Thyroid gland (tissue), 4 donors: Measurements from ENCODE around the gene MRPS5. TPM values are rescaled to one million over a fixed set of nuclear protein-coding genes. Genes with fewer than 3 reads are reported as not detected.
"Not testable (repeated sequence)": the region's sequence is repeated elsewhere in the genome, so short reads cannot be mapped to it uniquely, and the experiment has no call there.

Source experiments
- DNase-seq, 2 donors: peaks; one replicate each; pipeline ENCODE4 v3.0.0-alpha.2; 2019
- H3K27ac ChIP-seq, 3 donors: fragments of 200-600 bp; sonication (generic); 1 replicate in 2 of 3; 2 replicates in 1 of 3; pipeline ENCODE4 v1.5.1; 2016 to 2019; ENCODE audit warnings: mild to moderate bottlenecking in 1 of 3, moderate library complexity in 1 of 3
- H3K27me3 ChIP-seq: fragments of 200-600 bp; sonication (generic); one replicate; pipeline ENCODE4 v1.5.1; 2019
- H3K36me3 ChIP-seq, 2 donors: fragments of 200-600 bp; sonication (generic); one replicate each; pipeline ENCODE4 v1.5.1; 2016 to 2019
- H3K4me1 ChIP-seq, 2 donors: fragments of 200-600 bp; sonication (generic); one replicate each; pipeline ENCODE4 v1.5.1; 2017 to 2019
- H3K4me3 ChIP-seq, 3 donors: fragments of 200-600 bp; sonication (generic); replicated peaks in 1 of 3; 1 replicate in 2 of 3; 2 replicates in 1 of 3; pipeline ENCODE4 v1.5.1; 2016; ENCODE audit warnings: mild to moderate bottlenecking in 1 of 3
- H3K9me3 ChIP-seq: fragments of 200-600 bp; sonication (generic); one replicate; pipeline ENCODE4 v1.5.1; 2017
- POLR2A ChIP-seq, 2 donors: fragments of 450-650 bp; IDR thresholded peaks; one replicate each; pipeline ENCODE4 v1.6.1; 2017; ENCODE audit warnings: antibody characterized with exemption in 2 of 2, mild to moderate bottlenecking in 2 of 2, moderate library complexity in 1 of 2
- WGBS, 2 donors: methylation state at CpG; one replicate each; pipeline ENCODE4 v1.1.5; 2017; 5-methylcytosine and 5-hydroxymethylcytosine counted together
- intact Hi-C: fragments of 100-400 bp; cut with DNase I; formaldehyde crosslinking; loops from one replicate; pipeline ENCODE4 v1.15.1; 2023
- total RNA-seq, 4 donors: library from RNA; depleted of rRNA; stranded (reverse); fragments of >200 nt; gene quantifications; one replicate each; pipeline ENCODE4 v1.2.3, GENCODE V29; 2016
- TF ChIP-seq, protein P1 (sequence below), 6 experiments: fragments of 200-600 bp in 3 of 6; fragments of 450-650 bp in 3 of 6; sonication (generic) in 3 of 6; IDR thresholded peaks; one replicate each; pipeline ENCODE4 v1.5.1; 2016 to 2019; ENCODE audit warnings: antibody characterized with exemption in 6 of 6, mild to moderate bottlenecking in 2 of 6, inconsistent platforms in 1 of 6, moderate library complexity in 1 of 6

Gene MRPS5
- total RNA-seq, 4 donors from 2014 or later, result 50.8 to 58.7 (median 54.9) TPM

GRCh38 chr2:95041060-95041823 is 80.4 kb downstream of the MRPS5 start:
- no peak for TF ChIP-seq POLR2A (IDR thresholded peaks at IDR 0.05)
- TF ChIP-seq, protein P1, sequence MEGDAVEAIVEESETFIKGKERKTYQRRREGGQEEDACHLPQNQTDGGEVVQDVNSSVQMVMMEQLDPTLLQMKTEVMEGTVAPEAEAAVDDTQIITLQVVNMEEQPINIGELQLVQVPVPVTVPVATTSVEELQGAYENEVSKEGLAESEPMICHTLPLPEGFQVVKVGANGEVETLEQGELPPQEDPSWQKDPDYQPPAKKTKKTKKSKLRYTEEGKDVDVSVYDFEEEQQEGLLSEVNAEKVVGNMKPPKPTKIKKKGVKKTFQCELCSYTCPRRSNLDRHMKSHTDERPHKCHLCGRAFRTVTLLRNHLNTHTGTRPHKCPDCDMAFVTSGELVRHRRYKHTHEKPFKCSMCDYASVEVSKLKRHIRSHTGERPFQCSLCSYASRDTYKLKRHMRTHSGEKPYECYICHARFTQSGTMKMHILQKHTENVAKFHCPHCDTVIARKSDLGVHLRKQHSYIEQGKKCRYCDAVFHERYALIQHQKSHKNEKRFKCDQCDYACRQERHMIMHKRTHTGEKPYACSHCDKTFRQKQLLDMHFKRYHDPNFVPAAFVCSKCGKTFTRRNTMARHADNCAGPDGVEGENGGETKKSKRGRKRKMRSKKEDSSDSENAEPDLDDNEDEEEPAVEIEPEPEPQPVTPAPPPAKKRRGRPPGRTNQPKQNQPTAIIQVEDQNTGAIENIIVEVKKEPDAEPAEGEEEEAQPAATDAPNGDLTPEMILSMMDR (IDR thresholded peaks at IDR 0.05), result no peak
- intact Hi-C loops, result no loop called here
- 73 to 82% methylated on average over 10 of the region's 10 CpGs for WGBS, 2 donors
- peak; percentile 50 to 51 for DNase-seq
- Histone ChIP-seq H3K4me3 (no peak overlapping the region), H3K27me3 (no peaks in the 10 kb centered on the region), H3K9me3 (no peaks in the 10 kb centered on the region), H3K27ac (no peak overlapping the region), H3K4me1 (peaks cover 12% of the 10 kb centered on the region in 2 donors), H3K36me3 (no peaks in the 10 kb centered on the region)

DNA sequence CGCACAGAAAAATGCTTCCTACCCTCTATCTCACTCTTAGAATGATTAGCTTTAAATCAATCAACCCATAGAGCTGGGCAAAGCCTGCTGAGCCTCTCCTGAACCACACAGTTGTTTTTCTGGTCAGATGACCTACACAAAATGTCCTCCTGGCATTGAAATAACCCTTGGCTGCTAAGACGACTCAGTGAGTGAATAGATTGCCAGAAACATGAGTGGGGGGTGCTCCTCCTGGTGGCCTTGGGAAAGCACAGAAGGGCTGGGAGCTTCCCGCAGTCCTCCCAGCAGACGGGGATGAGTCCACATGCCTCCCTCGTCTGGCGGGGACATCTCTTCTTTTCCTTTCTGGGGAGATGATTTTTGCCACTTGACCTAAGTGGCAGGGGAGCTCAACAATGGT is 81.2 kb downstream of the MRPS5 start:
- WGBS, 2 donors, result 56 to 80% methylated on average over 6 of the region's 6 CpGs
- TF ChIP-seq, protein P1 (IDR thresholded peaks at IDR 0.05), result no peak
- TF ChIP-seq POLR2A (IDR thresholded peaks at IDR 0.05), result no peak
- Histone ChIP-seq H3K9me3 (no peaks in the 10 kb centered on the region), H3K27ac (no peak overlapping the region), H3K36me3 (no peaks in the 10 kb centered on the region), H3K4me3 (no peak overlapping the region), H3K27me3 (no peaks in the 10 kb centered on the region), H3K4me1 (peaks cover 12% of the 10 kb centered on the region in 2 donors)
- intact Hi-C loops, result no loop called here
- no peak for DNase-seq

- WGBS, 2 donors, result 88 to 94% methylated on average over 6 of the region's 6 CpGs
- H3K4me1 ChIP-seq, result peaks cover 12% of the 10 kb centered on the region in 2 donors
- no peak overlapping the region for H3K27ac ChIP-seq
- intact Hi-C loops, result no loop called here
- DNase-seq, result no peak
- TF ChIP-seq POLR2A (IDR thresholded peaks at IDR 0.05), result no peak
- TF ChIP-seq, protein P1 (IDR thresholded peaks at IDR 0.05), result no peak
- no peaks in the 10 kb centered on the region for H3K27me3 ChIP-seq
- H3K4me3 ChIP-seq, result no peak overlapping the region
- no peaks in the 10 kb centered on the region for H3K9me3 ChIP-seq
- no peaks in the 10 kb centered on the region for H3K36me3 ChIP-seq
Measured at GRCh38 chr2:95039978-95040377, 81.6 kb downstream of the MRPS5 start.

GRCh38 chr2:95039363-95039762 is 82.2 kb downstream of the MRPS5 start:
- TF ChIP-seq, protein P1 (IDR thresholded peaks at IDR 0.05), result no peak
- TF ChIP-seq POLR2A (IDR thresholded peaks at IDR 0.05), result no peak
- Histone ChIP-seq H3K27ac (no peak overlapping the region), H3K4me3 (no peak overlapping the region), H3K36me3 (no peaks in the 10 kb centered on the region), H3K9me3 (no peaks in the 10 kb centered on the region), H3K4me1 (peaks cover 12% of the 10 kb centered on the region in 2 donors), H3K27me3 (no peaks in the 10 kb centered on the region)
- DNase-seq, result no peak
- 89 to 91% methylated on average over 1 of the region's 1 CpG for WGBS, 2 donors
- intact Hi-C loops, result no loop called here

DNA sequence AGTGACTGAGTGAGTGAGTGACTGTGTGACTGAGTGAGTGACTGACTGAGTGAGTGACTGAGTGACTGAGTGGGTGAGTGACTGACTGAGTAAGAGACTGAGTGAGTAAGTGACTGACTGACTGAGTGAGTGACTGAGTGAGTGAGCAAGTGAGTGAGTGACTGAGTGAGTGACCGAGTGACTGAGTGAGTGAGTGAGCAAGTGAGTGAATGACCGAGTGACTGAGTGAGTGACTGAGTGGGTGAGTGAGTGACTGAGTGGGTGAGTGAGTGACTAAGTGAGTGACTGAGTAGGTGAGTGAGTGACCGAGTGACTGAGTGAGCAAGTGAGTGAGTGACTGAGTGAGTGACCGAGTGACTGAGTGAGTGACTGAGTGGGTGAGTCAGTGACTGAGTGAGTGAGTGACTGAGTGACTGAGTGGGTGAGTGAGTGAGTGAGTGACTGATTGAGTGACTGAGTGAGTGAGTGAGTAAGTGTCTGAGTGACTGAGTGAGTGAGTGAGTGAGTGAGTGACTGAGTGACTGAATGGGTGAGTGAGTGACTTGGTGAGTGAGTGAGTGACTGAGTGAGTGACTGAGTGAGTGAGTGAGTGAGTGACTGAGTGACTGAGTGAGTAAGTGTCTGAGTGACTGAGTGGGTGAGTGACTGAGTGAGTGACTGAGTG is 82.8 kb downstream of the MRPS5 start:
- intact Hi-C loops, result no loop called here
- Histone ChIP-seq H3K9me3 (no peaks in the 10 kb centered on the region), H3K27me3 (no peaks in the 10 kb centered on the region), H3K27ac (no peak overlapping the region), H3K36me3 (no peaks in the 10 kb centered on the region), H3K4me3 (no peak overlapping the region), H3K4me1 (peaks cover 11% of the 10 kb centered on the region in 2 donors)
- TF ChIP-seq, protein P1 (IDR thresholded peaks at IDR 0.05), result no peak
- no peak for TF ChIP-seq POLR2A (IDR thresholded peaks at IDR 0.05)
- WGBS, 2 donors, result 90 to 94% methylated on average over 4 of the region's 4 CpGs
- DNase-seq, result no peak

- H3K4me1 ChIP-seq, DNase-seq, H3K9me3 ChIP-seq, intact Hi-C loops, H3K4me3 ChIP-seq, H3K27ac ChIP-seq, H3K27me3 ChIP-seq, H3K36me3 ChIP-seq: not testable (repeated sequence)
- 86 to 93% methylated on average over 3 of the region's 3 CpGs for WGBS, 2 donors
Measured at GRCh38 chr2:95037841-95038585, 83.6 kb downstream of the MRPS5 start.
